DLD1 (cell line): ENCODE measurements around the gene TLCD1.

Source experiments
- in situ Hi-C: cut with HindIII; loops from 2 replicates; pipeline ENCODE4 v1.10.0; 2017; ENCODE audit warnings: low sequenced_read_pairs

The TLCD1 gene, protein sequence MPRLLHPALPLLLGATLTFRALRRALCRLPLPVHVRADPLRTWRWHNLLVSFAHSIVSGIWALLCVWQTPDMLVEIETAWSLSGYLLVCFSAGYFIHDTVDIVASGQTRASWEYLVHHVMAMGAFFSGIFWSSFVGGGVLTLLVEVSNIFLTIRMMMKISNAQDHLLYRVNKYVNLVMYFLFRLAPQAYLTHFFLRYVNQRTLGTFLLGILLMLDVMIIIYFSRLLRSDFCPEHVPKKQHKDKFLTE

GRCh38 chr17:28726226-28726626 lies at the start of gene TLCD1:
TSS of gene TLCD1 (minus strand) at chr17:28726233. CDS start at chr17:28726097, 136 bp downstream.
- in situ Hi-C loops, result loop anchor here (10.0 kb wide), 1 partner anchor 209 kb away; no protein-coding TSS in a partner anchor

- in situ Hi-C loops, result no loop called here
These were observed 48.2 kb upstream of the TLCD1 start for GRCh38 chr17:28774206-28774605.

GRCh38 chr17:28773736-28774135 lies 47.7 kb upstream of the TLCD1 start:
- in situ Hi-C loops, result no loop called here

DNA sequence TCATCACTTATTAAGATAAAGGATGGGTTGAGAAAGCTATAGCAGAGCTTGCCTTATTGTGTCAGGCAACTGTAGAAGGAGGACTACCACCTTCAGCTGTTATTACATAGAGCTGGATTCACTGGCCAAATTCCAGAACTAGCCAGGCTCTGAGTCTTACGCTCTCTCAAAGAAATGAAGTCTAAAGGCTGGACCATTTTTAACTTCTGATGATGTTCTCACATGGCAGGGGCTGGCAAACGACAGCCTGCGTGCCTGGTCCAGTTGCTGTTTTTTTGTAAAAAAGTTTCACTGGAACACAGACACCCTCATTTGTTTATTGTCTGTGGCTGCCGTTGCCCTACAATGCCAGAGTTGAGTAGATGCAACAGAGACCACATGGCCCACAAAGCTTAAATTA lies 39.0 kb upstream of the TLCD1 start:
- in situ Hi-C loops, result no loop called here

DNA sequence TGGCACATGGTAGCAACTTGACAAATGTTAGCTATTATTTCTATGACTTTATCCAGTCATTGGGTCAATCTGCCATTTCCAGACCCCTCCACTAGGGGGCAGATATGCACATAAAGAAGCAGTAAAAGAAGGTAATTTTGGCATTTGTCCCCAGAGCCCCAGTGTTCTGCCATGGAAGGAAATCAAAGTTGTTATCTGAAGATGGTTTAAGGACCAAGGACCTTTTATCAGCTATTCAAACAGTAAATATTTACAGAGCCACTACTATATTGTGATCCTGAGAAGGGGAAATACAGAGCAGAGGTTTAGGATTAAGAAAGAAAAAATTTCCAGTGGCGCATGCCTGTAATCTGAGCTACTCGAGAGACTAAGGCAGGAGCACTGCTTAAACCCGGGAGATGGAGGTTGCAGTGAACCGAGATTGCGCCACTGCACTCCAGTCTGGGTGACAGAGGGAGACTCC lies 37.8 kb upstream of the TLCD1 start:
- in situ Hi-C loops, result no loop called here

- in situ Hi-C loops, result no loop called here
These were observed 37.2 kb upstream of the TLCD1 start for GRCh38 chr17:28763137-28763799.

DNA sequence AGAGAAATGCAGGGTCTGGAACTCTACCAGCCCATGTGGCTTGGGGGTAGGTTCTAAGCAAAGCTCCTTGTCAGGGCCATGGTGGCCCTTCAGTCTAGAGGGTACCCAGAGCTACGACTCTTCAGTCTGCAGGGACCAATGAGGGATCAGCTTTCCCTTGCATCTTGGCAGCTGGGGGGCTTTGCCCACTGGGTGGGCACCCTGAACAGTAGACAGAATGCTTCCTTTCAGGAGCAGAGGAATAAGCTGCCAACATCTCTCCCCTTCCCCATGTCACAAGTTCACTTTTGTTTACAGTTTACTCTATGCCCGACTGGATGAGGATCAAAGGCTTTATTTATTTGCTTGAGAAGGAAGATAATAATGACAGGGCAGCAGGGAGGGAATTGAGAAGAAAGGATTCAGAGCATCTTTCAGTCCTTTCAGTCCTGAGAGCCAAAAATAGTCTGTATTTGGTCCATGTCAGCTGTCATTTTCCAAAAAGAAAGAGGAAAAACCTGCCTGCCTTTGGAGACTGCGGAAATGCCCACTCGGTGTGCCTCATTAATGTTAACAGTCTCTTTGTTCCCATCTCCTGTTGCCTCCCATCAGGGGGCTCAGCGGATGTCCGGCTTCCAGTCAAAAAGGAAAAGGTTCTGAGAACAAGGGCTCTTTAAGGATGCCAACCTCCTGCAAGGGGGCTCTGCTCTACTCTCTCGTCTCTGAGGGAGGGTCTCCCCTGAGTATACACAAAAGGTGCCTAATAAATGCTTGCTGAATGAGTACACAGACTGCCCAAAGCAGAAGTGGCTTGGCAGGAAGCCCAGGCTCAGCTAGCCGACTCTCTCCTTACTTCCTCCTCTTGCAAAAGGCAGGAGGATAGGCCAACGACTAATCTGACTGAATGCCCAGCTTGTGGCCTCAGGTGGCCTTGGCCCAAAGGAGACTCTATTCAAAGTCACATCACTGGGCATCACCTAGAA lies 34.8 kb upstream of the TLCD1 start:
- in situ Hi-C loops, result no loop called here

- in situ Hi-C loops, result no loop called here
These were observed 33.3 kb upstream of the TLCD1 start for GRCh38 chr17:28759256-28759865.

DNA sequence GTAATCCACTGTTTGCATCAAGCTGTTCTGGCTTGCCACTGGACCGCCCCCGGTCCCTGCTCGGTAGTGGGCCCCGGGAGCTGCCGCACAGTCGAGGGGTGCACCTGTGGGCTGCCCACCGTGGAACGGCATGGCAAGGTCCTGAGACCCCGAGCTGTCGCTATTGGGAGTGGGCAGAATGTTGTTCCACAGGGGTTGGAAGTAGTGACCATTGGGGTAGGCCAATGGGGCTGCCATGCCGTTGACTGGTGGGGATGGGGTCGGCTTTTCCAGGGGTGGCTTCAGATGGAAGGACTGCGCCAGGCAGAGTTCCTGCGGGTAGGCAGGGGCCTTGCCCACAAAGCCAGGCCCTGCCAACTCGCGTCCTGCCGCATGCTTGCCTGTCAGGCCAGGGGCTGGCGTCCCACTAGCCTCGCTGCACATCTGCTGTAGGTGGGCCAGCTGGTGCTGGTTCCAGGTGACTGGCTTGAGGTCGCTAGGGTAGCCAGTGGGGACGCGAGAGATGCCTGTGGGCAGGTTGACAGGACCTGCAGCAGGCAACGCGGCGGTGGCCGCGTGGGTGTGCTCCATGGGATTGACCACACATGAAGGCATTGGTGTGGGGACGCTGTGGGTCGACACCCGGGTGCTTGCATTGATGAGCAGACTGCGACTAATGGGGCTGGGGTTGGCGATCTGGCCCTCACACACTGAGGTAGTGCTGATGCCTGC lies 32.5 kb upstream of the TLCD1 start:
- in situ Hi-C loops, result no loop called here

DNA sequence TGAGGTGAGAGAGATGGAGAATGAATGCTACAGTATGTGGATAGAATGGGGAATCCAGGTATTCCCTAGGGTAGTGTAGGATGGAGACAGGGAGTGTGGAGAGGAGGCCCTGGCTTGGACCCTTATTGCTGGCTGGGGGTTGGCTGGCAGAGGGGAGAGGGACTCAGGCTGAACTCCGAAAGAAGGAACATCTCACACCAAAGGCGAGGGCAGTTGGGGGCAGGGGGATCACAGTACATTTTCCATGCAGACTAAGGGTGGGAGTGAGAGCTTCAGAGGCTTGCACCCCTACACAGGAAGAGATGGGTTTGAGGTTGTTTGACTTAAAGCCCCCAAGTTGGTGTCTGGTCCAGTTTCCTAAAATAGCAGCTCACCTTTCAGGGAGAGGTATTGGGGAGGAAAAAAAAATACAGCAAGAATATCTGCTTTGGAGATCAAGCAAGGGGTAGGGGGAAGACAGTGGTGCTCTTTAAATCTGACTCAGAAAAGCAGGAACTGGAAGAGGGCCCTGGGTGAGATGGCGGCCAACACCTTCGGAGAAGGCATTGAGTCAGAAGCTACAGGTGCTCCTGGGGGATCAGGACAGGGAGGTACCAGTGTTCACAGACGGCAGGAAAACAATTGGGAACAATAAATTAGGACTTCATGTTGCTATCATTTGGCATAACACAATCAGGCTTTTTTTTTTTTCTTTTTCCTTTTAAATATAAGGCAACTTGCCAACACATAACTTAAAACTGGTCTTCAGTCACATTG lies 30.2 kb upstream of the TLCD1 start:
- in situ Hi-C loops, result no loop called here

- in situ Hi-C loops, result no loop called here
These were observed 29.5 kb upstream of the TLCD1 start for GRCh38 chr17:28755486-28755885.

- in situ Hi-C loops, result no loop called here
These were observed 25.8 kb upstream of the TLCD1 start for GRCh38 chr17:28751600-28752366.

GRCh38 chr17:28750178-28751047 lies 24.4 kb upstream of the TLCD1 start:
- in situ Hi-C loops, result no loop called here

DNA sequence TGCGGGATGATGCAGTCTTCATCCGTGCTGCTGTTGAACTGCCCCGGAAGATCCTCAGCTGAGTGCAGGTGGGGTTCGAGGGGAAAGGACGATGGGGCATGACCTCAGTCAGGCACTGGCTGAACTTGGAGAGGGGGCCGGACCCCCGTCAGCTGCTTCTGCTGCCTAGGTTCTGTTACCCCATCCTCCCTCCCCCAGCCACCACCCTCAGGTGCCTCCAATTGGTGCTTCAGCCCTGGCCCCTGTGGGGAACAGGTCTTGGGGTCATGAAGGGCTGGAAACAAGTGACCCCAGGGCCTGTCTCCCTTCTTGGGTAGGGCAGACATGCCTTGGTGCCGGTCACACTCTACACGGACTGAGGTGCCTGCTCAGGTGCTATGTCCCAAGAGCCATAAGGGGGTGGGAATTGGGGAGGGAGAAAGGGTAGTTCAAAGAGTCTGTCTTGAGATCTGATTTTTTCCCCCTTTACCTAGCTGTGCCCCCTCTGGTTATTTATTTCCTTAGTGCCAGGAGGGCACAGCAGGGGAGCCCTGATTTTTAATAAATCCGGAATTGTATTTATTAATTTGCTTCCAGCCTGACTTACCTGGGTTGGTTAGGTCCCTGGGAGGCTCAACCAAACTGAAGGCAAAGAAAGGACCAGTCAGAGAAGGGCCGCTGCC lies 23.6 kb upstream of the TLCD1 start:
- in situ Hi-C loops, result no loop called here

GRCh38 chr17:28748852-28749515 lies 23.0 kb upstream of the TLCD1 start:
- in situ Hi-C loops, result no loop called here

GRCh38 chr17:28747801-28748750 lies 22.0 kb upstream of the TLCD1 start:
- in situ Hi-C loops, result no loop called here
